ENCODE data around the gene POPDC2. TPM values are rescaled to one million over a fixed set of nuclear protein-coding genes. Genes with fewer than 3 reads are reported as not detected.

POPDC2 gene
- total RNA-seq, 1 experiment from 2014 or later: 0.37 TPM

DNA sequence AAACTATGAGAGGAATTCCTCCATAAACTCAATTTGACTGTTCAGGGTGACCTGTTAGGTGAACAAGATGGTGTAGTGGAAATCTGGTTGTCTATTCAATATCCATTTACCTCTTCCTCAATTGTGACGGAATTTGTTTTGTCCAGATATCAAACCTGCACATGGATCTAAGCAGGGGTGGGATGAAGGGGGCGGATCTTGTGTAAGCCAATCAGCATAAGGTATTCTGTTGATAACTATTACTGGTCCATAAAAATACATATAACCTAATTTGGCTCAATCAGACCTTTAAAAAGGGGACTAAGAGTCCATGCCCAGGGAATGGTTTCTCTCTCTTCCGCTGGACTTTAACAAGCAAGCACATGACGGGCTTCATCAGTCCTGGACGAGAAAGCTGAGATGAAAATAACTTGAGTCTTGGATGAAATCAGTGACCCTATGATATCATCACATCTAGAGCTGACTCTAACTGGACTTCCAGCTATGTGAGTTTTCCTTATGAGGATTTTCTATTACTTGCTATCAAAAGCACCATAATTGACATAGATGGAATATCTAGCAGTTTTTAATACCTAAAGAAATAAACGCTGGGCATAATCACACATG, 5.7 kb upstream of the POPDC2 start:
- H3K9me3 Mint-ChIP-seq: no peaks in the 10 kb centered on the region
- no peak overlapping the region for H2BK12ac ChIP-seq (ENCODE audit: insufficient read length, low read depth, low read length)
- no peaks in the 10 kb centered on the region for H3K23me2 ChIP-seq (ENCODE audit: insufficient read length, low read depth, low read length, poor library complexity, severe bottlenecking)
- no peaks in the 10 kb centered on the region for H3K79me1 ChIP-seq (ENCODE audit: insufficient read depth, low read depth, low read length, poor library complexity, severe bottlenecking)
- no peak overlapping the region for H3K23ac ChIP-seq (ENCODE audit: insufficient read length, low read depth, low read length)
- no peak overlapping the region for H3K27ac Mint-ChIP-seq
- no CpG with 5 or more reads among the region's 6 CpGs for WGBS (ENCODE audit: extremely low coverage, insufficient read length, low lambda C conversion rate)
- H3K4me1 ChIP-seq (ENCODE audit: insufficient read depth, low read length): 0 out of 2 replicates have a peak, but pooled peaks cover 2% of the 10 kb centered on the region
- no peak overlapping the region for H3K18ac ChIP-seq (ENCODE audit: insufficient read length, low read depth, low read length)
- H3K56ac ChIP-seq (ENCODE audit: insufficient read length, low read depth, low read length): no peak overlapping the region
- no peak overlapping the region for H4K91ac ChIP-seq (ENCODE audit: insufficient read length, low read depth, low read length)
- no peaks in the 10 kb centered on the region for H4K20me1 ChIP-seq (ENCODE audit: control insufficient read depth, insufficient read depth, insufficient read length)
- no peaks in the 10 kb centered on the region for H3K9me3 ChIP-seq (ENCODE audit: control insufficient read depth, low read depth, low read length)
- no peak overlapping the region for H2AFZ ChIP-seq (ENCODE audit: low read length)
- H3K4ac ChIP-seq (ENCODE audit: low read depth, low read length): no peak overlapping the region
- H3K14ac ChIP-seq (ENCODE audit: insufficient read depth, low read length): no peak overlapping the region
- no peak overlapping the region for H4K5ac ChIP-seq (ENCODE audit: insufficient read length, low read depth, low read length)
- no peaks in the 10 kb centered on the region for H3K27me3 ChIP-seq (ENCODE audit: insufficient read depth, low read length)
- peaks cover 0 to 9% of the 10 kb centered on the region in 2 experiments; a peak in 1 of 4 replicates for H3K4me1 Mint-ChIP-seq
- H4K8ac ChIP-seq (replicated peaks; ENCODE audit: insufficient read length, low read depth, low read length): no peak overlapping the region
- TF ChIP-seq, protein P1, sequence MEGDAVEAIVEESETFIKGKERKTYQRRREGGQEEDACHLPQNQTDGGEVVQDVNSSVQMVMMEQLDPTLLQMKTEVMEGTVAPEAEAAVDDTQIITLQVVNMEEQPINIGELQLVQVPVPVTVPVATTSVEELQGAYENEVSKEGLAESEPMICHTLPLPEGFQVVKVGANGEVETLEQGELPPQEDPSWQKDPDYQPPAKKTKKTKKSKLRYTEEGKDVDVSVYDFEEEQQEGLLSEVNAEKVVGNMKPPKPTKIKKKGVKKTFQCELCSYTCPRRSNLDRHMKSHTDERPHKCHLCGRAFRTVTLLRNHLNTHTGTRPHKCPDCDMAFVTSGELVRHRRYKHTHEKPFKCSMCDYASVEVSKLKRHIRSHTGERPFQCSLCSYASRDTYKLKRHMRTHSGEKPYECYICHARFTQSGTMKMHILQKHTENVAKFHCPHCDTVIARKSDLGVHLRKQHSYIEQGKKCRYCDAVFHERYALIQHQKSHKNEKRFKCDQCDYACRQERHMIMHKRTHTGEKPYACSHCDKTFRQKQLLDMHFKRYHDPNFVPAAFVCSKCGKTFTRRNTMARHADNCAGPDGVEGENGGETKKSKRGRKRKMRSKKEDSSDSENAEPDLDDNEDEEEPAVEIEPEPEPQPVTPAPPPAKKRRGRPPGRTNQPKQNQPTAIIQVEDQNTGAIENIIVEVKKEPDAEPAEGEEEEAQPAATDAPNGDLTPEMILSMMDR (conservative IDR thresholded peaks at IDR 0.05): no peak
- H2BK20ac ChIP-seq (ENCODE audit: low read depth, low read length, poor library complexity, severe bottlenecking): no peak overlapping the region
- H2AK5ac ChIP-seq (ENCODE audit: insufficient read length, low read length): no peak overlapping the region
- peaks cover 0 to 15% (median 13%) of the 10 kb centered on the region in 3 experiments; a peak in 5 of 7 replicates for H3K36me3 Mint-ChIP-seq (ENCODE audit: insufficient read depth in 1 of 3, low read depth in 3 of 3)
- no peak overlapping the region for H2BK15ac ChIP-seq (ENCODE audit: low read depth, low read length)
- H3K9ac ChIP-seq (ENCODE audit: extremely low read depth, insufficient read length, low read length): no peak overlapping the region
- no peak overlapping the region for H3T11ph ChIP-seq (ENCODE audit: low read length)
- H3K4me2 ChIP-seq (ENCODE audit: insufficient read depth, insufficient read length, low read length): no peak overlapping the region
- no peak overlapping the region for H2BK120ac ChIP-seq (ENCODE audit: low read depth, low read length, poor library complexity, severe bottlenecking)
- no peak overlapping the region for H3K27ac ChIP-seq (ENCODE audit: insufficient read length, low read depth, low read length)
- no peak overlapping the region for H2BK5ac ChIP-seq (ENCODE audit: insufficient read length, low read length)
- no peaks in the 10 kb centered on the region for H3K27me3 Mint-ChIP-seq (ENCODE audit: low read depth)
- no peaks in the 10 kb centered on the region for H3K79me2 ChIP-seq (ENCODE audit: insufficient read depth, low read length)
- no peak overlapping the region for H3K4me3 Mint-ChIP-seq
- DNase-seq: no peak
